Adrenal gland (tissue), 5 donors: Measurements from ENCODE around the gene ADM5.

Experiments
- POLR2A ChIP-seq, 2 donors: fragments of 450-650 bp; IDR thresholded peaks; one replicate each; pipeline ENCODE4 v1.6.1; 2017; ENCODE audit warnings: antibody characterized with exemption in 2 of 2, mild to moderate bottlenecking in 2 of 2, moderate library complexity in 1 of 2
- TF ChIP-seq, protein P1 (sequence below), 6 experiments: fragments of 450-650 bp in 4 of 6; fragments of 200-600 bp in 2 of 6; sonication (generic) in 1 of 6; IDR thresholded peaks; 1 replicate in 5 of 6; 2 replicates in 1 of 6; pipeline versions ENCODE4 v1.5.1 to v1.8.0; 2016 to 2021; ENCODE audit warnings: antibody characterized with exemption in 6 of 6, mild to moderate bottlenecking in 2 of 6, moderate library complexity in 1 of 6
- donor health status: DM: no; HTN: no; CAD: no.

DNA sequence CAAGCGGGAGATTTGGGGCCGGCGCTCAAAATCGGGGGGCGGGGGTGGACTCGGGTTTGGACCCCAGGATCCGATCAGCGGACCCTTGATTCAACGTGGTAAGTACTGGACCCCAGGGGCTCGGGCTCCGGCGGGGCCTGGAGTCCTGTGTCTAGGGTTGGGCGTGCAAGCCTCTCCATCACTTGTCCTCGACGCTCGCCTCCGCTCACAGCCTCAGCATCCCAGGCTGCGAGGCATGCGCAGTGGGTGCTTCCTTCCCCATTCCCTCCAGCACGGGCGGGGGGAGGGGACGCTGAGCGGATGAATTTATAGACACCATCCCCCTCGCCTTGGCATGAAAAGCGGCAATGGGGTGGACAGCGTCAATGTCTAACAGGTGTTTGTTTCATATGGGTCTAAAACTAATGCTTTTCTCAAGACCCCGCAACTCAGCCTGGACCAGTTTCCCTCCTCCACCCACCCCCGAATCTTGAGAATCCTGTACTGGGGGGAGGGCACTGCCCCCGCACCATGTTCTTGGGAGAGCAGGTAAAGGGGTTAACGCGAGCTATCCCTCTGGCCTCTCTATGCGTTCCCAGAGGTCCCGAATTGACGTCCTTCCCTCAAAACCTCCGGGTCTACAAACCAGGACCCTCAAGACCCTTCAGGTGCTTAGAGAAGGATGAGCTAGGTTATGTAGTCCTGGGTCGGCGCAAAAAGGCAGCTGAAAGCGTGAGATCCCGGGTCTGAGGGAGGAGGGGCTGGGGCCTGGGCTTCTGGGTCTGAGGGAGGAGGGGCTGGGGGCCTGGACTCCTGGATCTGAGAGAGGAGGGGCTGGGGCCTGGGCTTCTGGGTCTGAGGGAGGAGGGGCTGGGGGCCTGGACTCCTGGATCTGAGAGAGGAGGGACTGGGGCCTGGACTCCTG lies 2.1 kb downstream of the ADM5 start:
- TF ChIP-seq, protein P1, sequence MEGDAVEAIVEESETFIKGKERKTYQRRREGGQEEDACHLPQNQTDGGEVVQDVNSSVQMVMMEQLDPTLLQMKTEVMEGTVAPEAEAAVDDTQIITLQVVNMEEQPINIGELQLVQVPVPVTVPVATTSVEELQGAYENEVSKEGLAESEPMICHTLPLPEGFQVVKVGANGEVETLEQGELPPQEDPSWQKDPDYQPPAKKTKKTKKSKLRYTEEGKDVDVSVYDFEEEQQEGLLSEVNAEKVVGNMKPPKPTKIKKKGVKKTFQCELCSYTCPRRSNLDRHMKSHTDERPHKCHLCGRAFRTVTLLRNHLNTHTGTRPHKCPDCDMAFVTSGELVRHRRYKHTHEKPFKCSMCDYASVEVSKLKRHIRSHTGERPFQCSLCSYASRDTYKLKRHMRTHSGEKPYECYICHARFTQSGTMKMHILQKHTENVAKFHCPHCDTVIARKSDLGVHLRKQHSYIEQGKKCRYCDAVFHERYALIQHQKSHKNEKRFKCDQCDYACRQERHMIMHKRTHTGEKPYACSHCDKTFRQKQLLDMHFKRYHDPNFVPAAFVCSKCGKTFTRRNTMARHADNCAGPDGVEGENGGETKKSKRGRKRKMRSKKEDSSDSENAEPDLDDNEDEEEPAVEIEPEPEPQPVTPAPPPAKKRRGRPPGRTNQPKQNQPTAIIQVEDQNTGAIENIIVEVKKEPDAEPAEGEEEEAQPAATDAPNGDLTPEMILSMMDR (IDR thresholded peaks at IDR 0.05) = no peak
- TF ChIP-seq POLR2A (IDR thresholded peaks at IDR 0.05) = no peak
